ENCODE data around the gene LRRC4. TPM values are rescaled to one million over a fixed set of nuclear protein-coding genes. Genes with fewer than 3 reads are reported as not detected.

The LRRC4 gene
- total RNA-seq (10 to 100 TPM in 1 of 2 donors, 1 to 10 TPM in 1; 5.7 to 24.4 TPM), polyA plus RNA-seq (ENCODE audit: insufficient read length in 6 of 6) (10 to 100 TPM; 10.6 to 18.1 (median 13.8) TPM)
- long read RNA-seq, donor 1, transcript LRRC4-201 (2 exons, 3,828 nt), result major isoform, 6 of 7 reads
- long read RNA-seq, donor 1, partial matches to known transcripts, result 0 of 7 reads
- long read RNA-seq, donor 1, other reads (novel, unspliced or antisense), result 0 of 7 reads
- long read RNA-seq, donor 2, transcript LRRC4-201 (2 exons, 3,828 nt), result major isoform, 5 of 5 reads
- long read RNA-seq, donor 2, partial matches to known transcripts, result 0 of 5 reads
- long read RNA-seq, donor 2, other reads (novel, unspliced or antisense), result 0 of 5 reads
- long read RNA-seq, donor 3, partial matches to known transcripts, result 0 of 1 reads
- long read RNA-seq, donor 3, other reads (novel, unspliced or antisense), result 0 of 1 reads
- long read RNA-seq, donor 4, partial matches to known transcripts, result 0 of 2 reads
- long read RNA-seq, donor 4, other reads (novel, unspliced or antisense), result 2 of 2 reads
- long read RNA-seq, donor 5, transcript LRRC4-201 (2 exons, 3,828 nt), result major isoform, 6 of 6 reads
- long read RNA-seq, donor 5, partial matches to known transcripts, result 0 of 6 reads
- long read RNA-seq, donor 5, other reads (novel, unspliced or antisense), result 0 of 6 reads
- long read RNA-seq, donor 6, partial matches to known transcripts, result 0 of 1 reads
- long read RNA-seq, donor 6, other reads (novel, unspliced or antisense), result 0 of 1 reads
- long read RNA-seq, donor 7, partial matches to known transcripts, result 0 of 1 reads
- long read RNA-seq, donor 7, other reads (novel, unspliced or antisense), result 0 of 1 reads
- long read RNA-seq, donor 8, partial matches to known transcripts, result 141 of 170 reads
- long read RNA-seq, donor 8, other reads (novel, unspliced or antisense), result 26 of 170 reads
- long read RNA-seq, donor 9, result 0 reads
- long read RNA-seq, donor 10, partial matches to known transcripts, result 0 of 2 reads
- long read RNA-seq, donor 10, other reads (novel, unspliced or antisense), result 2 of 2 reads
- long read RNA-seq, donor 11, transcript LRRC4-201 (2 exons, 3,828 nt), result major isoform, 10 of 11 reads
- long read RNA-seq, donor 11, partial matches to known transcripts, result 0 of 11 reads
- long read RNA-seq, donor 11, other reads (novel, unspliced or antisense), result 0 of 11 reads
- long read RNA-seq, donor 12, partial matches to known transcripts, result 0 of 4 reads
- long read RNA-seq, donor 12, other reads (novel, unspliced or antisense), result 0 of 4 reads

GRCh38 chr7:128030654-128031611, at the start of gene LRRC4:
LRRC4 (minus strand) TSS chr7:128031437; CDS start chr7:128030640, 797 bp downstream.
- no peaks in the 10 kb centered on the region for H3K9me3 ChIP-seq
- no peak for TF ChIP-seq CTCF (IDR thresholded peaks at IDR 0.05)
- DNase-seq (peak in 3 of 4 donors; percentile 43 to 90 (median 52)), ATAC-seq (peak; percentile 56)
- peaks cover 13 to 62% of the 10 kb centered on the region in 2 donors for H3K4me1 ChIP-seq
- intact Hi-C loops (cut with DNase I), result no loop called here
- H3K36me3 ChIP-seq, result peaks cover 0 to 11% of the 10 kb centered on the region in 2 donors
- peak within 1 kb of the TSS; percentile 48 to 59 for H3K4me3 ChIP-seq
- peak within 1 kb of the TSS; percentile 19 to 92 for H3K27ac ChIP-seq
- H3K27me3 ChIP-seq, result peaks cover 0 to 7% of the 10 kb centered on the region in 2 donors

DNA sequence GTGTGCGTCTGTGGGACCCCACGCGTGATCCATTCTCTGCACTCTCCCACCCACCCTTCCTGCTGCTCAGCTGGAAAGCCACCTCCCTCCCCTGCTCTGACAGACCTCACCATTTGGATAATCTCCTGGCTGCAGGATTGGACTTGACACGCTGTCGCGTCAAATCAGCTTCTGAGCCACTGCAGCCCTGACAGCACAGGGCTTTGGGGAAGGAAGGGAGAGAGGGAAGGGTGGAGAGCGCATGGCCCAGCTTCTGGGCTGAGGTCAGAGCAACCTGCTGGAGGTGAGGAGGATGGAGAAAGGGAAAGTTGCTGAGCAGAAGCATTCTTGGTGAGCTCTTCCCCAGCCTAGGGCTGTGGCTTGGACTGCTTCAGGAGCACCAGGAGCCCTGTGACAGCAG, 48.9 kb upstream of the LRRC4 start:
- no peaks in the 10 kb centered on the region for H3K27me3 ChIP-seq
- TF ChIP-seq CTCF (IDR thresholded peaks at IDR 0.05), result no peak
- ATAC-seq, result no peak
- intact Hi-C loops (cut with DNase I), result no loop called here
- no peak for DNase-seq
- H3K9me3 ChIP-seq, result no peaks in the 10 kb centered on the region
- H3K36me3 ChIP-seq, result peaks cover 0 to 98% of the 10 kb centered on the region in 2 donors
- no peak overlapping the region for H3K27ac ChIP-seq
- no peaks in the 10 kb centered on the region for H3K4me1 ChIP-seq
- no peak overlapping the region for H3K4me3 ChIP-seq

- intact Hi-C loops (cut with DNase I), result no loop called here
- ATAC-seq (no peak), DNase-seq (no peak)
- TF ChIP-seq CTCF (IDR thresholded peaks at IDR 0.05), result no peak
- Histone ChIP-seq H3K4me3 (no peak overlapping the region), H3K27ac (no peak overlapping the region), H3K9me3 (no peaks in the 10 kb centered on the region), H3K27me3 (no peaks in the 10 kb centered on the region), H3K36me3 (peaks cover 0 to 95% of the 10 kb centered on the region in 2 donors), H3K4me1 (no peaks in the 10 kb centered on the region)
Measured at GRCh38 chr7:128078309-128078708, 47.1 kb upstream of the LRRC4 start.

DNA sequence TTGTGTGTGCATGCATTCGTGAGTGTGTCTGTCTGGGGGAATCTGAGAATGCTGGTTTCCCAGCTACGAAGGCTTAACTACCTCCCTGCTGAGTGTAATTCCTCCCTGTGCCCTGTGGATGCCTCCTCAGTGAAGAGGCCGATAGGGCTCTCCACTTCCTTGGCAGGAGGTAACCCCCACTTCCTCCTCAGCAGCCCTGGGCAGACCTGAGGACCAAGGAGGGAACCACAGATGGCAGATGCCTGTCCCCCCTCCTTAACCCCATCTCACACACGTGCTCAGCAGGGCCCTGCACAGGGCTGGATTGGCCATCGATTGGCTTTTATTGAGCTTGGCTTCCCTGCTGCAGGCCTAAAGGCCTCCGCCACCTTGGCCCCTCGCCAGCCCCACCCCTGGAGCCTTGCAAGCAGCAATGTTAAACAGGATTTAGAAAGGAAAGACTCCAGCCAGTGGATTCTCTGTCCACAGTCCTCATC, 45.6 kb upstream of the LRRC4 start:
- intact Hi-C loops (cut with DNase I), result no loop called here
- H3K27ac ChIP-seq, result no peak overlapping the region
- no peak overlapping the region for H3K4me3 ChIP-seq
- ATAC-seq, result peak; percentile 61
- no peaks in the 10 kb centered on the region for H3K4me1 ChIP-seq
- no peaks in the 10 kb centered on the region for H3K27me3 ChIP-seq
- peaks cover 0 to 80% of the 10 kb centered on the region in 2 donors for H3K36me3 ChIP-seq
- TF ChIP-seq CTCF (IDR thresholded peaks at IDR 0.05), result no peak
- H3K9me3 ChIP-seq, result no peaks in the 10 kb centered on the region
- DNase-seq, result peak in 1 of 4 donors; percentile 57
